Tibial artery (tissue), 4 donors: ENCODE results near the gene SF3A2.

Experiments
- DNase-seq, 2 donors: peaks; one replicate each; pipeline ENCODE4 v3.0.0-alpha.2; 2019
- H3K27ac ChIP-seq, 2 donors: fragments of 200-600 bp; sonication (generic) in 1 of 2; 1 replicate in 1 of 2; 2 replicates in 1 of 2; pipeline ENCODE4 v1.5.1; 2018 to 2019; ENCODE audit warnings: mild to moderate bottlenecking in 1 of 2
- H3K27me3 ChIP-seq, 2 donors: fragments of 200-600 bp; sonication (generic) in 1 of 2; one replicate each; pipeline versions ENCODE4 v1.5.1 to v1.6.0; 2016 to 2019
- H3K36me3 ChIP-seq, 3 donors: fragments of 200-600 bp; sonication (generic) in 2 of 3; one replicate each; pipeline ENCODE4 v1.5.1; 2016 to 2019; ENCODE audit warnings: mild to moderate bottlenecking in 2 of 3
- H3K4me1 ChIP-seq, 4 donors: fragments of 200-600 bp; sonication (generic) in 2 of 4; 1 replicate in 3 of 4; 2 replicates in 1 of 4; pipeline ENCODE4 v1.5.1; 2016 to 2019
- H3K4me3 ChIP-seq, 2 donors: fragments of 200-600 bp; sonication (generic) in 1 of 2; 1 replicate in 1 of 2; 2 replicates in 1 of 2; pipeline ENCODE4 v1.5.1; 2018 to 2019; ENCODE audit warnings: mild to moderate bottlenecking in 2 of 2
- H3K9me3 ChIP-seq, 3 donors: fragments of 200-600 bp; sonication (generic) in 1 of 3; one replicate each; pipeline ENCODE4 v1.5.1; 2016 to 2019
- CTCF ChIP-seq, 2 experiments: fragments of 200-600 bp in 1 of 2; fragments of 450-650 bp in 1 of 2; IDR thresholded peaks; one replicate each; pipeline ENCODE4 v1.5.1; 2017 to 2019; ENCODE audit warnings: antibody characterized with exemption in 2 of 2, mild to moderate bottlenecking in 1 of 2, moderate library complexity in 1 of 2
- intact Hi-C: fragments of 100-400 bp; cut with DNase I; formaldehyde crosslinking; loops from one replicate; pipeline ENCODE4 v1.15.0; 2023; ENCODE audit warnings: low total_unique reads

The SF3A2 gene

GRCh38 chr19:2283835-2284507, 47.3 kb downstream of the SF3A2 start:
- H3K36me3 ChIP-seq, result peaks cover 0 to 5% (median 3%) of the 10 kb centered on the region in 3 donors
- no peaks in the 10 kb centered on the region for H3K9me3 ChIP-seq
- H3K4me3 ChIP-seq, result no peak overlapping the region
- H3K27me3 ChIP-seq, result peaks cover 0 to 13% of the 10 kb centered on the region in 2 donors
- H3K27ac ChIP-seq, result no peak overlapping the region
- intact Hi-C loops, result no loop called here
- peaks cover 0 to 14% (median 7%) of the 10 kb centered on the region in 4 donors for H3K4me1 ChIP-seq
- no peak for DNase-seq
- no peak for TF ChIP-seq CTCF (IDR thresholded peaks at IDR 0.05)

DNA sequence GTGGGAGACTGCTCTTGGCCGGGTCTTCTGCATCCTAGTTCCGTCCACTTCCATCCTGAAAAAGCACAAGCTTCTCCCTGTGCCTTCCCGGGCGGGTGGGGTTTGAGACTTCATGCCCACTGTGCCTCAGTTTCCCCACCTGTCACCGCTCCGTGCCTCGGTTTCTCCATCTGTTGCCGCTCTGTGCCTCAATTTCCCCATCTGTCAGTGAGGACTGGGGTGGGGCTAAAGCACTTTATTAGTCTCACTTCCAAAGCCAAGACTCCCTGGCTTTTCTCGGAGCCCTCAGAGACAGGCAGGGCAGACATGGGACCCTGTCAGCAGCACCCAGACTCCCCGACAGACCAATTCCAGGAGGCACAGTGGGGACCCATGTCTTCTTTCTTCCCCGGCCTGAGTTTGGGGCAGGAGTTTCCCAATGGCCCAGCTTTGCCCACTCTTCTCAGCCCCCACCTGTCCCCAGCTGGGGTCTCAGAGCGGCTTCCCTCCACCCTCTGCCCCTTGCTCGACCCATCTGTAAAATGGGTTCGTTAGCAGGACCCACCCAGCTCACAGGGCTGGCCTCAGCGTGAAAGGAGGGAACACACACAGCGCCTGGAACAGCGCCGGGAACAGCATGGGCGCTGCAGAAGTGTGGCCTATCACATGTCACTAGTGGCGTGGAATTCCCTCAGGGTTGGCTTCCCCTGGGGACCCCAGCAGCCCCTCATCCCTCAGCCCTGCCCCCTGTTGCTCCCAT, 49.9 kb downstream of the SF3A2 start:
- no peak for DNase-seq
- H3K36me3 ChIP-seq, result peaks cover 0 to 5% (median 0%) of the 10 kb centered on the region in 3 donors
- peaks cover 0 to 34% (median 30%) of the 10 kb centered on the region in 4 donors for H3K4me1 ChIP-seq
- no peak overlapping the region for H3K4me3 ChIP-seq
- H3K9me3 ChIP-seq, result no peaks in the 10 kb centered on the region
- intact Hi-C loops, result no loop called here
- peaks cover 0 to 39% of the 10 kb centered on the region in 2 donors for H3K27me3 ChIP-seq
- no peak overlapping the region for H3K27ac ChIP-seq
- TF ChIP-seq CTCF (IDR thresholded peaks at IDR 0.05), result no peak

GRCh38 chr19:2287585-2288337, 51.1 kb downstream of the SF3A2 start:
- no peaks in the 10 kb centered on the region for H3K9me3 ChIP-seq
- H3K27ac ChIP-seq, result no peak overlapping the region
- H3K36me3 ChIP-seq, result peaks cover 0 to 5% (median 0%) of the 10 kb centered on the region in 3 donors
- no peak for TF ChIP-seq CTCF (IDR thresholded peaks at IDR 0.05)
- intact Hi-C loops, result no loop called here
- H3K27me3 ChIP-seq, result peaks cover 0 to 44% of the 10 kb centered on the region in 2 donors
- DNase-seq, result no peak
- H3K4me1 ChIP-seq, result peaks cover 0 to 28% (median 25%) of the 10 kb centered on the region in 4 donors
- no peak overlapping the region for H3K4me3 ChIP-seq

- no peak for DNase-seq
- peaks cover 0 to 44% of the 10 kb centered on the region in 2 donors for H3K27me3 ChIP-seq
- no peak for TF ChIP-seq CTCF (IDR thresholded peaks at IDR 0.05)
- no peak overlapping the region for H3K27ac ChIP-seq
- no peak overlapping the region for H3K4me3 ChIP-seq
- no peaks in the 10 kb centered on the region for H3K9me3 ChIP-seq
- no peaks in the 10 kb centered on the region for H3K36me3 ChIP-seq
- peaks cover 0 to 28% (median 25%) of the 10 kb centered on the region in 4 donors for H3K4me1 ChIP-seq
- intact Hi-C loops, result no loop called here
Measured at GRCh38 chr19:2288338-2288817, 51.8 kb downstream of the SF3A2 start.

DNA sequence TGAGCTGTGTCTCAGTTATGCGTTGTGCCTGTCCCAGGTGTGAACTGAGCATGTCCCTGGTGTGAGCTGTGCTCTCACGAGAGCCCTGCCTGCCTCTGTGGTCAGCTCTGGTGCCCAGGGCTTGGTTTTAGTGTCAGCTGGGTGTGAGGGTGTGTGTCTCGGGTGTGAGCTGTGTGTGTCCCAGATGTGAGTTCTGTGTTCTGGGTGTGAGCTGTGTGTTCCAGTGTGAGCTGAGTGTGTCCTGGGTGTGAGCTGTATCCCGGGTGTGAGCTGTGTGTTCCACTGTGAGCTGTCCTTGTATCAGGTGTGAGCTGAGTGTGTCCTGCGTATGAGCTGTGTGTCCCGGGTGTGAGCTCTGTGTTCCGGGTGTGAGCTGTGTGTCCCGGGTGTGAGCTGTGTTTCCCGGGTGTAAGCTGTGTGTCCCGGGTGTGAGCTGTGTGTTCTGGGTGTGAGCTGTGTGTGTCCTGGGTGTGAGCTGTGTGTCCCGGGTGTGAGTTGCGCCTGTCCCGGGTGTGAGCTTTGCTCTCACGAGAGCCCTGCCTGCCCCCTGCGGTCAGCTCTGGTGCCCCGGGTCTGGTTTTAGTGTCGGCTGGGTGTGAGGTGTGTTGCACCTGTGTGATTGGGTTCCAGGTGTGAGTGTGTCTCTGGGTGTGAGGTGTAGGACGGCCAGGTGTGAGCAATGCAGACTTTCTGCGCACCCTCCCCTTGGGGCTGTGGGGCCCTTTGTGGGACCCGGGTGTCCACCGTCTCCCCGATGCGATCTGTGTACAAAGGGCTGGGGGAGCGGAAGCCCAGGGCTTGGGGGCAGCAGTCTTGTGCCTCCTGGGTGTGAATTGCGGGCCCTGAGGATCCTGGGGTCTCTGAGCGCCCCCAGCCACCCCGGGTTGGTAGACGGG, 52.4 kb downstream of the SF3A2 start:
- intact Hi-C loops, result no loop called here
- no peak for DNase-seq
- H3K9me3 ChIP-seq, result no peaks in the 10 kb centered on the region
- no peak overlapping the region for H3K27ac ChIP-seq
- TF ChIP-seq CTCF (IDR thresholded peaks at IDR 0.05), result no peak
- H3K4me1 ChIP-seq, result peaks cover 0 to 34% (median 28%) of the 10 kb centered on the region in 4 donors
- peak overlapping the region in 1 of 2 donors; percentile 39 for H3K4me3 ChIP-seq
- peaks cover 0 to 44% of the 10 kb centered on the region in 2 donors for H3K27me3 ChIP-seq
- no peaks in the 10 kb centered on the region for H3K36me3 ChIP-seq
